NB4 (cell line): ENCODE results near the gene PLEKHA5.

Source experiments
- CTCF ChIP-seq: IDR thresholded peaks from one replicate; pipeline ENCODE4 v1.5.1; 2012; ENCODE audit warnings: low read depth, low read length
- POLR2A ChIP-seq: IDR thresholded peaks from 2 replicates; pipeline ENCODE4 v1.6.1; 2011; ENCODE audit warnings: mild to moderate bottlenecking; ENCODE audit not compliant: insufficient read length; ENCODE audit errors: extremely low read depth

- TF ChIP-seq CTCF (no peak), POLR2A (no peak)
These were observed 35.9 kb downstream of the PLEKHA5 start for GRCh38 chr12:19165451-19165850.
